PFSK-1 (cell line): ENCODE data around the gene TRIM10.

Experiments used
- FOXP2 ChIP-seq: optimal IDR thresholded peaks from 2 replicates; pipeline ENCODE3; 2011; ENCODE audit warnings: borderline replicate concordance, control low read depth, inconsistent platforms; ENCODE audit not compliant: insufficient read depth; ENCODE audit errors: extremely low read length, extremely low read depth
- POLR2AphosphoS5 ChIP-seq: IDR thresholded peaks from 2 replicates; pipeline ENCODE4 v1.6.1; 2012; ENCODE audit warnings: low read depth, mild to moderate bottlenecking, control low read depth, low read length, moderate library complexity
- SIN3A ChIP-seq: IDR thresholded peaks from 2 replicates; pipeline ENCODE4 v1.6.1; 2012; ENCODE audit warnings: mild to moderate bottlenecking, low read length, moderate library complexity, borderline replicate concordance; ENCODE audit not compliant: insufficient read depth
- TAF1 ChIP-seq: IDR thresholded peaks from 2 replicates; pipeline ENCODE4 v1.6.1; 2012; ENCODE audit warnings: low read length, control low read depth, borderline replicate concordance; ENCODE audit not compliant: insufficient read depth
- TF ChIP-seq, protein P1 (sequence below), 2 experiments: IDR thresholded peaks; 2 replicates each; pipeline versions ENCODE4 v1.6.1 to v1.8.0; 2011 to 2012; ENCODE audit warnings: low read depth in 2 of 2, low read length in 2 of 2, control low read depth in 1 of 2, inconsistent platforms in 1 of 2, mild to moderate bottlenecking in 1 of 2, moderate library complexity in 1 of 2; ENCODE audit not compliant: insufficient read depth in 1 of 2

Gene TRIM10

DNA sequence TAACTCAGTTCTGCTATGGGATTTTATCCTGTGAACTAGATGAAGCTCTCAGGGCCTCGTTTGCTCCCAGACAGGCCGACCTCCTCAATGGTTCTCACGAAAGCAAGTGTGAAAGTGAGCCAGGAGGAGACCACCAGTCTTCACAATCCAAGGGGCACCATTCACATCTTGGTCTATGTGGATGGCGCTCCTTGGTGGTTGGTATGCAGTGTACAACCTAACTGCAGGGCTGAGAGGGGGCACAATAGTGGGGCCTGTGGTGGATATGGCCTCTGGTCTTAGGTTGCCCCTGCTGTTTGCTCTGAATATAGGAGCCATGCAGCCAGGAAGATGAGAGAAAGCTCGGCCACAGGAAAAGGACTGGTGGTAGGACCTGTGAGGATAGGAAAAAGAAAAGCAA, 27.5 kb upstream of the TRIM10 start:
- no peak for TF ChIP-seq FOXP2
- no peak for TF ChIP-seq SIN3A
- TF ChIP-seq POLR2AphosphoS5 = no peak
- TF ChIP-seq, protein P1, sequence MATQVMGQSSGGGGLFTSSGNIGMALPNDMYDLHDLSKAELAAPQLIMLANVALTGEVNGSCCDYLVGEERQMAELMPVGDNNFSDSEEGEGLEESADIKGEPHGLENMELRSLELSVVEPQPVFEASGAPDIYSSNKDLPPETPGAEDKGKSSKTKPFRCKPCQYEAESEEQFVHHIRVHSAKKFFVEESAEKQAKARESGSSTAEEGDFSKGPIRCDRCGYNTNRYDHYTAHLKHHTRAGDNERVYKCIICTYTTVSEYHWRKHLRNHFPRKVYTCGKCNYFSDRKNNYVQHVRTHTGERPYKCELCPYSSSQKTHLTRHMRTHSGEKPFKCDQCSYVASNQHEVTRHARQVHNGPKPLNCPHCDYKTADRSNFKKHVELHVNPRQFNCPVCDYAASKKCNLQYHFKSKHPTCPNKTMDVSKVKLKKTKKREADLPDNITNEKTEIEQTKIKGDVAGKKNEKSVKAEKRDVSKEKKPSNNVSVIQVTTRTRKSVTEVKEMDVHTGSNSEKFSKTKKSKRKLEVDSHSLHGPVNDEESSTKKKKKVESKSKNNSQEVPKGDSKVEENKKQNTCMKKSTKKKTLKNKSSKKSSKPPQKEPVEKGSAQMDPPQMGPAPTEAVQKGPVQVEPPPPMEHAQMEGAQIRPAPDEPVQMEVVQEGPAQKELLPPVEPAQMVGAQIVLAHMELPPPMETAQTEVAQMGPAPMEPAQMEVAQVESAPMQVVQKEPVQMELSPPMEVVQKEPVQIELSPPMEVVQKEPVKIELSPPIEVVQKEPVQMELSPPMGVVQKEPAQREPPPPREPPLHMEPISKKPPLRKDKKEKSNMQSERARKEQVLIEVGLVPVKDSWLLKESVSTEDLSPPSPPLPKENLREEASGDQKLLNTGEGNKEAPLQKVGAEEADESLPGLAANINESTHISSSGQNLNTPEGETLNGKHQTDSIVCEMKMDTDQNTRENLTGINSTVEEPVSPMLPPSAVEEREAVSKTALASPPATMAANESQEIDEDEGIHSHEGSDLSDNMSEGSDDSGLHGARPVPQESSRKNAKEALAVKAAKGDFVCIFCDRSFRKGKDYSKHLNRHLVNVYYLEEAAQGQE (IDR thresholded peaks at IDR 0.05; ENCODE audit: insufficient read depth in 1 of 2, low read depth in 2 of 2, low read length in 2 of 2) = no peak
- no peak for TF ChIP-seq TAF1

- no peak for TF ChIP-seq FOXP2
- TF ChIP-seq POLR2AphosphoS5 = no peak
- no peak for TF ChIP-seq SIN3A
- TF ChIP-seq, protein P1 (IDR thresholded peaks at IDR 0.05; ENCODE audit: insufficient read depth in 1 of 2, low read depth in 2 of 2, low read length in 2 of 2) = no peak
- TF ChIP-seq TAF1 = no peak
Measured at GRCh38 chr6:30185846-30186484, 25.0 kb upstream of the TRIM10 start.

DNA sequence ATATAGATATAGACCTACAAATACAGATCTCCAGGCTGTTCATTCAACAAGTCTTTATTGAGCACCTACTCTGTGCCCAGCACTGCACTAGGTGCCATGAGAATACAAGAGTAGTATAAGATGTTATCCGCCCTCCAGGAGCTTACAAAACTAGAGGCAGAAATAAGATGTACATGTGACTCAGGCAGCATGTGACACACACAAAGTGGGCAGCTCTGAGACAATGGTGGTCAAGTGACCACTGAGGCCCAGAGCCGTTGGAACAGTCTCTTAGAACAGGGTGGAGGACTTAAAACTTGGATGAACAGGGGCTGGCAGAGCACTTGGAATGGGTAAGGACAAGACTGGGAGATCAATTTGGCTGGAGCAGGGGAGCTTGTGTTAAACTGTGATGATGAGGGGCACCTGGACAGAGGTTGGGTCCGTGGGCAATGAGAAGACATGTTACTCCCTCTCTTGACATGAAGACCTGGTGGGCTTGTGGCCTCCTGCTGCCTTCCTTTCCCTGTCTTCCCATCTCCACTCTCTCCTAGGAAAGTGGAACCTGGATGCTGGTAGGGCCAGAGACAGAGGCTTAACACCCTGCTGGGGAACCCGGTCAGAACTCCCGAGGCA, 23.5 kb upstream of the TRIM10 start:
- TF ChIP-seq FOXP2 = no peak
- no peak for TF ChIP-seq SIN3A
- TF ChIP-seq POLR2AphosphoS5 = peak; percentile 35; the same call in 1 of the 2 replicates
- TF ChIP-seq, protein P1 (IDR thresholded peaks at IDR 0.05; ENCODE audit: insufficient read depth in 1 of 2, low read depth in 2 of 2, low read length in 2 of 2) = no peak
- no peak for TF ChIP-seq TAF1

GRCh38 chr6:30180145-30180544, 19.1 kb upstream of the TRIM10 start:
- TF ChIP-seq, protein P1 (IDR thresholded peaks at IDR 0.05; ENCODE audit: insufficient read depth in 1 of 2, low read depth in 2 of 2, low read length in 2 of 2) = no peak
- TF ChIP-seq TAF1 = no peak
- TF ChIP-seq SIN3A = no peak

- TF ChIP-seq, protein P1 (IDR thresholded peaks at IDR 0.05; ENCODE audit: insufficient read depth in 1 of 2, low read depth in 2 of 2, low read length in 2 of 2) = no peak
- TF ChIP-seq POLR2AphosphoS5 (no peak), TAF1 (no peak), SIN3A (no peak), FOXP2 (no peak)
Measured at GRCh38 chr6:30178837-30179236, 17.8 kb upstream of the TRIM10 start.
